GM18861 (cell line): ENCODE data around the gene AOPEP.
"Not testable (repeated sequence)": the region's sequence is repeated elsewhere in the genome, so short reads cannot be mapped to it uniquely, and the experiment has no call there.

Source experiments
- ATAC-seq: cut with Tn5 transposase; IDR thresholded peaks from one replicate; pipeline ENCODE4 v1.9.1; 2021; ENCODE audit not compliant: unreplicated experiment

AOPEP gene

GRCh38 chr9:95008151-95008771, 281.8 kb downstream of the AOPEP start:
- ATAC-seq: no peak

GRCh38 chr9:95009459-95009858, 283.0 kb downstream of the AOPEP start:
- no peak for ATAC-seq

- no peak for ATAC-seq
Observed at GRCh38 chr9:95010431-95010838, 283.9 kb downstream of the AOPEP start.

GRCh38 chr9:95012035-95012708, 285.7 kb downstream of the AOPEP start:
- ATAC-seq: no peak

- no peak for ATAC-seq
Observed at GRCh38 chr9:95012902-95013301, 286.4 kb downstream of the AOPEP start.

- ATAC-seq: no peak
Observed at GRCh38 chr9:95014917-95015316, 288.4 kb downstream of the AOPEP start.

GRCh38 chr9:95015569-95015968, 289.1 kb downstream of the AOPEP start:
- no peak for ATAC-seq

- no peak for ATAC-seq
Observed at GRCh38 chr9:95017062-95017461, 290.6 kb downstream of the AOPEP start.

- ATAC-seq: no peak
Observed at GRCh38 chr9:95017661-95018060, 291.2 kb downstream of the AOPEP start.

GRCh38 chr9:95018099-95018936, 291.8 kb downstream of the AOPEP start:
- ATAC-seq: no peak

- ATAC-seq: not testable (repeated sequence)
Observed at GRCh38 chr9:95020644-95021043, 294.1 kb downstream of the AOPEP start.

GRCh38 chr9:95021166-95021886, 294.8 kb downstream of the AOPEP start:
- no peak for ATAC-seq

GRCh38 chr9:95022657-95023056, 296.2 kb downstream of the AOPEP start:
- ATAC-seq: no peak

GRCh38 chr9:95023217-95024003, 296.9 kb downstream of the AOPEP start:
- ATAC-seq: no peak

GRCh38 chr9:95024097-95024671, 297.7 kb downstream of the AOPEP start:
- ATAC-seq: no peak

GRCh38 chr9:95025213-95026147, 299.0 kb downstream of the AOPEP start:
- ATAC-seq: no peak

- ATAC-seq: no peak
Observed at GRCh38 chr9:95026148-95026524, 299.6 kb downstream of the AOPEP start.

GRCh38 chr9:95027914-95028852, 301.7 kb downstream of the AOPEP start:
- ATAC-seq: no peak
